ENCODE data around the gene GPRC5A. TPM values are rescaled to one million over a fixed set of nuclear protein-coding genes. Genes with fewer than 3 reads are reported as not detected.

The GPRC5A gene
- total and polyA plus RNA-seq, 2 of the 4 experiments (the other 2 are of a cell fraction), result 49.6 to 201 TPM

DNA sequence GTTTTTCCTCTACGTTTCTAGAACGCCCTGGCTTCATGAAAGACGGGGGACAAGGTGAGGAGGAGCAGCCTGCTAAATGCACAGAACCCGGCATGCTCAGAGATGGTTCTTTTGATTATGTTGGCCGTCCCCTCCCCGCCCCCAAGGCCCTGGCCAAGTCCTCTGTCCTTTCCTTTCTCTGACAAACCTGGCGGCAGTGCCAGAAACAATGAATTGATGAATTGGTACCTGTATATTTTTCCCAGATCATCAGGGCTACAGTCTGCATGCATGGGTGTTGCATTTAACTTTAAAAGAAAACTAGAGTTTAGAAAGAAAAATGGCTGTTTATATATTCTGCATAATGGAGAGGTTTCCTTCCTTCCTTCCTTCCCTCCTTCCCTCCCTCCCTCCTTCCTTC, 31.6 kb downstream of the GPRC5A start:
- dilution Hi-C loops (cut with HindIII; ENCODE audit: low sequenced_read_pairs, unreplicated experiment), result no loop called here
- H3K9me3 ChIP-seq (ENCODE audit: control insufficient read depth, insufficient read depth, low read length), result no peaks in the 10 kb centered on the region
- no peaks in the 10 kb centered on the region for H3K4me1 ChIP-seq (ENCODE audit: control insufficient read depth, insufficient read depth, low read length)
- H2AK9ac ChIP-seq (replicated peaks; ENCODE audit: low read depth, low read length, poor library complexity), result no peak overlapping the region
- H3K4ac ChIP-seq (ENCODE audit: low read depth, low read length), result no peak overlapping the region
- no peak overlapping the region for H3K18ac ChIP-seq (ENCODE audit: low read depth, low read length)
- no peak overlapping the region for H3K23ac ChIP-seq (ENCODE audit: low read depth, low read length)
- no peak overlapping the region for H2BK5ac ChIP-seq (ENCODE audit: low read depth, low read length, poor library complexity, severe bottlenecking)
- H3K27me3 ChIP-seq (ENCODE audit: control insufficient read depth, insufficient read depth, low read length), result no peaks in the 10 kb centered on the region
- H4K5ac ChIP-seq (ENCODE audit: low read depth, low read length), result no peak overlapping the region
- no peak overlapping the region for H3K14ac ChIP-seq (replicated peaks; ENCODE audit: low read depth, low read length)
- no peak overlapping the region for H3K9ac ChIP-seq (ENCODE audit: low read depth, low read length)
- no peak overlapping the region for H2BK20ac ChIP-seq (ENCODE audit: low read depth, low read length)
- in situ Hi-C loops (cut with MboI; ENCODE audit: low sequenced_read_pairs), result loop anchor here (25.0 kb wide), 1 partner anchor 614 kb away; no protein-coding TSS in a partner anchor
- no peak overlapping the region for H3K4me3 ChIP-seq (ENCODE audit: insufficient read depth, low read depth, low read length)
- no TSS peak for BruUV-seq (replicated peaks)
- no peak overlapping the region for H3K4me2 ChIP-seq (ENCODE audit: low read depth, low read length)
- H2BK15ac ChIP-seq (ENCODE audit: low read depth, low read length), result no peak overlapping the region
- H4K20me1 ChIP-seq (ENCODE audit: insufficient read depth, low read length), result no peaks in the 10 kb centered on the region
- H2AFZ ChIP-seq (replicated peaks; ENCODE audit: low read length, poor library complexity), result no peak overlapping the region
- POLR2A ChIA-PET (ENCODE audit: unreplicated experiment), result no interaction called here
- H3K79me1 ChIP-seq (ENCODE audit: low read depth in 1 of 2, low read length in 2 of 2), result peaks cover 9 to 13% of the 10 kb centered on the region in 2 experiments
- peaks cover 11% of the 10 kb centered on the region for H3K36me3 ChIP-seq (ENCODE audit: control insufficient read depth, insufficient read depth, low read length)
- ATAC-seq (ENCODE audit: low read depth), result no peak
- intact Hi-C loops (cut with micrococcal nuclease), result no loop called here
- no peak overlapping the region for H4K91ac ChIP-seq (ENCODE audit: insufficient read depth, low read depth, low read length)
- H2AK5ac ChIP-seq (ENCODE audit: low read depth, low read length), result no peak overlapping the region
- H3K27ac ChIP-seq (ENCODE audit: insufficient read depth, low read length), result no peak overlapping the region
- H4K8ac ChIP-seq (ENCODE audit: low read depth in 2 of 2, low read length in 2 of 2), result no peak overlapping the region
- no peak for DNase-seq
- WGBS, 2 experiments (ENCODE audit: extremely low coverage in 2 of 2, insufficient read length in 1 of 2), result 100% methylated on average over 3 of the region's 7 CpGs; no CpG with 5 or more reads in 1 of the 2 experiments
- H3K9me1 ChIP-seq (ENCODE audit: insufficient read depth, low read length), result peaks cover 12% of the 10 kb centered on the region; the same call in 1 of the 2 replicates
- TF ChIP-seq RCOR1 (IDR thresholded peaks at IDR 0.05; ENCODE audit: insufficient replicate concordance, low read length), result no peak
- no peak for TF ChIP-seq RAD21 (IDR thresholded peaks at IDR 0.05; ENCODE audit: low read length)
- TF ChIP-seq CHD1 (IDR thresholded peaks at IDR 0.05; ENCODE audit: low read depth, low read length), result no peak
- CTCF ChIA-PET, result no interaction called here
- H2BK120ac ChIP-seq (ENCODE audit: low read depth, low read length), result no peak overlapping the region
- H3K56ac ChIP-seq (ENCODE audit: extremely low read depth, insufficient read depth, low read length), result no peak overlapping the region
